Measurements from ENCODE around the gene LAMA1. TPM values are rescaled to one million over a fixed set of nuclear protein-coding genes. Genes with fewer than 3 reads are reported as not detected.
"Not testable (repeated sequence)": the region's sequence is repeated elsewhere in the genome, so short reads cannot be mapped to it uniquely, and the experiment has no call there.

The LAMA1 gene
- total RNA-seq, 4 donors from 2014 or later = 0.83 to 3.2 (median 1.4) TPM

DNA sequence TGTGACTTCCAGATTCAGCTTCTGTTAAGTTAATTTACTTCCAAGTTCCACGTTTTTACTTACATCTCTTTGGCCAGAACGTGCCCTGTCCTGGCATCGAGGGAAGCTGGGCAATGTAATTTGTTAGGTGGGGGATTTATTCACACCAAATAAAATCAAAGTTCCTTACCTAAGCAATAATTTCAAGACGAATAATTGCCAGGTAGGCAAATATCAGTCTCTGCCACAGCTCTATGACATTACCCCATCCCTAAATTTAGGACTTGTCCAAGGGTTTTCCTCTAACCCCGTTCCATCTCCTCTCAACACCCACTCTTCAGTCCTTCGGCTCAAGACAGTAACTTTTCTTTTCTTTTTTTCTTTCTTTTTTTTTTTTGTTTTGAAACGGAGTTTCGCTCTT is 38.3 kb upstream of the LAMA1 start:
- Histone ChIP-seq H3K27ac (no peak overlapping the region), H3K4me3 (no peak overlapping the region), H3K9me3 (no peaks in the 10 kb centered on the region), H3K36me3 (no peaks in the 10 kb centered on the region), H3K27me3 (no peaks in the 10 kb centered on the region), H3K4me1 (no peaks in the 10 kb centered on the region)
- DNase-seq (ENCODE audit: low spot score in 2 of 2) = no peak
- 83% methylated on average over 8 of the region's 8 CpGs for WGBS
- TF ChIP-seq EP300 (IDR thresholded peaks at IDR 0.05) = no peak
- no peak for TF ChIP-seq POLR2A (IDR thresholded peaks at IDR 0.05)
- TF ChIP-seq POLR2AphosphoS5 (IDR thresholded peaks at IDR 0.05) = no peak

DNA sequence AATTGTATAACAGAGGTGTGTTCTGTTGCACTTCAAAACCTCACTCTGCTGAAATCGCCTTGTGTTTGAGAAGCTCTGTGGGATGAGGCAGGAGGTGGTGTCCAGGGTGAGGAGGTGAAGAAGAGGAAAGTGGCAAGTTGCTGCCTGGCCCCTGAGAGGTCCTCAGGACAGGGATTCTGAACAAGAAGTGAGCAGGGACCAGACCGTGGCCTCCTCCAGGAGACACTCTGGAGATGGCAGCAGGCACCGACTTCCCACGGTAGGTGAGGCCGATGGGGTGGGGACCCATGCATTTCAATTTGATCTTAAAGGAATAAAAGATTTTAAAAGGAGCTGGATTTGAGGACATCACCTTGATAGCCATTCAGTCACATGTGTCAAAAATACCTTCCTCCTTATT is 37.5 kb upstream of the LAMA1 start:
- no peaks in the 10 kb centered on the region for H3K4me1 ChIP-seq
- TF ChIP-seq POLR2A (IDR thresholded peaks at IDR 0.05) (no peak), EP300 (IDR thresholded peaks at IDR 0.05) (no peak), POLR2AphosphoS5 (IDR thresholded peaks at IDR 0.05) (no peak)
- TF ChIP-seq, protein P1, sequence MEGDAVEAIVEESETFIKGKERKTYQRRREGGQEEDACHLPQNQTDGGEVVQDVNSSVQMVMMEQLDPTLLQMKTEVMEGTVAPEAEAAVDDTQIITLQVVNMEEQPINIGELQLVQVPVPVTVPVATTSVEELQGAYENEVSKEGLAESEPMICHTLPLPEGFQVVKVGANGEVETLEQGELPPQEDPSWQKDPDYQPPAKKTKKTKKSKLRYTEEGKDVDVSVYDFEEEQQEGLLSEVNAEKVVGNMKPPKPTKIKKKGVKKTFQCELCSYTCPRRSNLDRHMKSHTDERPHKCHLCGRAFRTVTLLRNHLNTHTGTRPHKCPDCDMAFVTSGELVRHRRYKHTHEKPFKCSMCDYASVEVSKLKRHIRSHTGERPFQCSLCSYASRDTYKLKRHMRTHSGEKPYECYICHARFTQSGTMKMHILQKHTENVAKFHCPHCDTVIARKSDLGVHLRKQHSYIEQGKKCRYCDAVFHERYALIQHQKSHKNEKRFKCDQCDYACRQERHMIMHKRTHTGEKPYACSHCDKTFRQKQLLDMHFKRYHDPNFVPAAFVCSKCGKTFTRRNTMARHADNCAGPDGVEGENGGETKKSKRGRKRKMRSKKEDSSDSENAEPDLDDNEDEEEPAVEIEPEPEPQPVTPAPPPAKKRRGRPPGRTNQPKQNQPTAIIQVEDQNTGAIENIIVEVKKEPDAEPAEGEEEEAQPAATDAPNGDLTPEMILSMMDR (IDR thresholded peaks at IDR 0.05) = no peak

DNA sequence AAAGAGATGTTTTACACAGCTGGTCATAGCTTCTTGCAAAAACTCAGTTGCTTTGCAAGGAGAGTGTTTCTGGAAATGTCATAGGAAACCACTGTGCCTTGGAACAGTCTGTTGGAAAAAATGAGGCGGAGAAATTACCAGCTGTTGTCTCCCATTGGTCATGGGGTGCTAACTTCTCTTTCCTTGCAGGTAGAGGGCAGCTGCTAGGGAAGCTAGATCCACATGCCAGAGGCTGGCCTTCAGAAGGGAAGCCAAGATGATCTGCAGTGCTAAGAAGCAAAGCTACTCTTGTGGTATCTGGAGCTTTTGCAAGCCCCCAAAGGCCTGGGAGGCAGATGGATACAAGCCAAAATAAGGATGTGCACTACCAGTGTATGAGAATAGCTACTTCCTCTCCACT is 34.8 kb upstream of the LAMA1 start:
- H3K9me3 ChIP-seq = no peaks in the 10 kb centered on the region
- H3K4me1 ChIP-seq = no peaks in the 10 kb centered on the region
- H3K36me3 ChIP-seq = no peaks in the 10 kb centered on the region
- 68% methylated on average over 1 of the region's 1 CpG for WGBS
- DNase-seq (ENCODE audit: low spot score in 2 of 2) = no peak
- H3K27ac ChIP-seq = no peak overlapping the region
- TF ChIP-seq POLR2AphosphoS5 (IDR thresholded peaks at IDR 0.05) (no peak), POLR2A (IDR thresholded peaks at IDR 0.05) (no peak), EP300 (IDR thresholded peaks at IDR 0.05) (no peak)
- TF ChIP-seq, protein P1 (IDR thresholded peaks at IDR 0.05) = no peak
- H3K4me3 ChIP-seq = no peak overlapping the region
- H3K27me3 ChIP-seq = no peaks in the 10 kb centered on the region

More for the DNA sequence above, 37.5 kb upstream of the LAMA1 start:
- WGBS = 94% methylated on average over 5 of the region's 5 CpGs
- Histone ChIP-seq H3K36me3 (no peaks in the 10 kb centered on the region), H3K27me3 (no peaks in the 10 kb centered on the region), H3K27ac (no peak overlapping the region), H3K4me3 (no peak overlapping the region), H3K9me3 (no peaks in the 10 kb centered on the region)
- no peak for DNase-seq (ENCODE audit: low spot score in 2 of 2)

DNA sequence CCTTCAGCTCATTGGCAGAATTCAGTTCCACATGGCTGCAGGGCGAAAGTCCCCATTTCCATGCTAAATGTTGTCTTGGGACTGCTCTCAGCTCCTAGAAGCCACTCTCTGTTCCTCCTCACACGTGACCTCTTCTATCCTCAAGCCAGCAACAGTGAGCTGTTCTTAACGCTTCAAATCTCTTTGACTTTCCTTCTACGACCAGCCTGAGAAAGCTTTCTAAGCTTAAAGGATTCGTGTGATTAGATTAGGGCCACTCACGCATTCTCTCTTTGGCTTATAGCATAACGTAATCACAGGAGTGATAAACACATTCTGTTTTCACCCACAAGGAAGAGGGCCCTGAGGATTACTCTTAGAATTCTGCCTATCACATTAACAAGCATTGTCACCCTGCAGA is 29.8 kb upstream of the LAMA1 start:
- no peak for TF ChIP-seq POLR2AphosphoS5 (IDR thresholded peaks at IDR 0.05)
- no peak for TF ChIP-seq POLR2A (IDR thresholded peaks at IDR 0.05)
- TF ChIP-seq EP300 (IDR thresholded peaks at IDR 0.05) = no peak
- TF ChIP-seq, protein P1 (IDR thresholded peaks at IDR 0.05) = no peak
- Histone ChIP-seq H3K27me3 (no peaks in the 10 kb centered on the region), H3K27ac (no peak overlapping the region), H3K4me3 (no peak overlapping the region), H3K36me3 (no peaks in the 10 kb centered on the region), H3K9me3 (no peaks in the 10 kb centered on the region), H3K4me1 (no peaks in the 10 kb centered on the region)
- WGBS = 83% methylated on average over 7 of the region's 7 CpGs
- DNase-seq (ENCODE audit: low spot score in 2 of 2) = no peak

DNA sequence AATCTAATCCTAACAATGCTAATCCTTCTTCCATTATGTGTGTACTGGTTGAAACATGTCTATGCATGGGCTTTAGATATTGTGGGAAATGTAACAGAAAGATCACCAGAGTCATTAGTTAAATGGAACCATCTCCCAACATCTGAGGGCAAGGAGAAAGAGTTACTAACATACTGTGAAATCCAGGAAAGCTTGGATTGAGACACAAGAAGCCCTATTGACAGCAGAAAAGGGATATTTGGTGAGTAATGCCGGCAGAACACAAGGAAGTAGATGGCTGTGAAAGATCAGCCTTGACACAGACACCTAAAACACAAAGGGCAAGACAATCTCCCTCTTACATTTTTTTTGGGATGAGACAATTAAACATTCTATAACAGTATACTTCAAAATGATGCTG is 28.5 kb upstream of the LAMA1 start:
- TF ChIP-seq EP300 (IDR thresholded peaks at IDR 0.05) = no peak
- TF ChIP-seq POLR2A (IDR thresholded peaks at IDR 0.05) = no peak
- TF ChIP-seq POLR2AphosphoS5 (IDR thresholded peaks at IDR 0.05) = no peak
- TF ChIP-seq, protein P1 (IDR thresholded peaks at IDR 0.05) = no peak
- WGBS = 88% methylated on average over 1 of the region's 1 CpG

DNA sequence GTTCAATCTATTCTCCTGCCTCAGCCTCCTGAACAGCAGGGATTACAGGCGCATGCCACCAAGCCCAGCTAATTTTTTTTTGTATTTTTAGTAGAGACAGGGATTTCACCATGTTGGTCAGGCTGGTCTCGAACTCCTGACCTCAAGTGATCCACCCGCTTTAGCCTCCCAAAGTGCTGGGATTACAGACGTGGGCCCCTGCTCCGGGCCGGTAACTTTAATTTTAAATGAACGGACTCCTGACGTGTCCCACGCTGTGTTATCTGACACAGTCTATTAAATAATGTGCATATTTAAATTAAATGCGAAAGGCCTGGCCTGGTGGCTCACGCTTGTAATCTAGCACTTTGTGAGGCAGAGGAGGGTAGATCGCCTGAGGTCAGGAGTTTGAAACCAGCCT is 27.3 kb upstream of the LAMA1 start:
- H3K4me1 ChIP-seq; H3K36me3 ChIP-seq; H3K27me3 ChIP-seq; H3K9me3 ChIP-seq; H3K4me3 ChIP-seq; H3K27ac ChIP-seq; DNase-seq (ENCODE audit: low spot score in 2 of 2): not testable (repeated sequence)
- 95% methylated on average over 12 of the region's 12 CpGs for WGBS

More for the DNA sequence above, 28.5 kb upstream of the LAMA1 start:
- Histone ChIP-seq H3K4me1 (no peaks in the 10 kb centered on the region), H3K27ac (no peak overlapping the region), H3K9me3 (no peaks in the 10 kb centered on the region), H3K27me3 (no peaks in the 10 kb centered on the region), H3K4me3 (no peak overlapping the region), H3K36me3 (no peaks in the 10 kb centered on the region)
- DNase-seq (ENCODE audit: low spot score in 2 of 2) = no peak
